ENCODE results near the gene NBEAL2. TPM values are rescaled to one million over a fixed set of nuclear protein-coding genes. Genes with fewer than 3 reads are reported as not detected.
A peak's percentile ranks its signal among the peaks of the same experiment; 100 is the strongest.

Gene NBEAL2
- total and polyA plus RNA-seq, 5 experiments from 2014 or later: 0.89 to 46.0 (median 2.8) TPM

DNA sequence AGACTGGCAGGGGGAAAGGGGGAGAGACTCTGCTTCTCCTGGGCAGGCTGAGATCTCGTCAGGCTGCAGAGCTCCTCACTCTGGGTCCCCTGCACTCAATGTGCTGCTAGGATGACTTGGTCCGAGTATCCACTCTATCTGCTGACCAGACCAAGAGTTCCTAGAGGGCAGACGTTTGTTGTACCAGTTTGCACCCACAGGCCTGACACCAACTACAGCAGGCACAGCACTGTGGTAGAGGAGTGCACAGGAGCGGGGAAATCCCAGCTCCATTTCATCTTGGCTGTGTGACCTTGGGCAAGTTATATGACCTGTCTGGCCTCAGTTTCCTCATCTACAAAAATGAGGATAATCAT lies 31.9 kb upstream of the NBEAL2 start:
- Mint-ChIP-seq H3K9me3 (no peaks in the 10 kb centered on the region), H3K4me1 (peaks cover 54 to 94% (median 94%) of the 10 kb centered on the region in 4 donors), H3K4me3 (peak overlapping the region; percentile 45 to 83 (median 72)), H3K27me3 (no peaks in the 10 kb centered on the region), H3K27ac (peak overlapping the region in 9 of 10 donors; percentile 41 to 97 (median 89)), H3K36me3 (peaks cover 0 to 25% (median 3%) of the 10 kb centered on the region in 3 donors)
- DNase-seq: no peak
- POLR2A ChIA-PET: interaction anchor here (0.6 to 1.1 kb wide), 5 partner anchors 12 to 62 kb away, joined by 3 to 6 read pairs (median 3); no protein-coding TSS in a partner anchor
- peak in 1 of 2 donors; percentile 32 for ATAC-seq

- ATAC-seq: peak; percentile 73 to 76
- H3K27me3 Mint-ChIP-seq: no peaks in the 10 kb centered on the region
These were observed 31.3 kb upstream of the NBEAL2 start for GRCh38 chr3:46947981-46948791.

DNA sequence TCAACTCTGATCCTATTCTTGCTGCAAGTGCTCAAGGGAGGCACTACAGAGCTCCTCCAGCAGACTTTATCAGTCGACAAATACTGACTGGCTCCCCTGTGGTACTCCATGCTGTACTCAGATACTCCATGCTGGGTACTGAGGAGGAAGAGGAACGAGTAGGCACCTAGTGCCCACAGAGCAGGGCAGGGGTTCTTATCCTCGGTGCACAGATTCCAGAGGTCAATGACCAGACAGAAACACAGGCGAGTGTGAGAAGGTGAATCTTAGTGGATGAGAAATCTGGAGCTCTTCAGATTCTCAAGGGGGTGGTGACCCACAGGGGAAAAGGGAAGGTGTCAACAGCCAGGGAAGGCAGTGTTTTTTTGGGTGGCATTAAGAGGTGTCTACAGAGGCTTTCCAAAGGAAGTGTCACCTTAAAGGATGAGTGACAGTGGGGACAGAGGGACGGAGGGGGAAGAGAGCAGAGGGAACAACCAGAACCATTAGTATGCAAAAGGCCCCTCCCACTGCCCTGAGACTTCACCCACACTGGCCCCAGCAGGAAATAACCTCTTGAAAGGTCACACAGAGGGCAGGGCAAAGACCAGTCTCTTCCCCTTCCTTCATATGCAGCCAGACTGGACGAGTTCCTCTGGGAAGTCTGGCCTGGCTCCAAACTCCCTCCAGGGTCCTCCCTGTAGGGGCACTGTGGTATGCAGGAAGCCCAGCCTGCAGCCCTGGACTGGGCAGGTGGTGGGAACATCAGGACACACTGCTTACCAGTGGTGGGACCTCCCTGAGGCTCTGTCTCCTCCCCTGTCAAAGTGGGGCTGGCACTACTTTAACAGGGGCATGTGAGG lies 30.4 kb upstream of the NBEAL2 start:
- Mint-ChIP-seq H3K36me3 (peaks cover 0 to 25% (median 3%) of the 10 kb centered on the region in 3 donors), H3K4me3 (peak overlapping the region; percentile 45 to 83 (median 71)), H3K27me3 (no peaks in the 10 kb centered on the region), H3K27ac (peak overlapping the region; percentile 14 to 97 (median 88)), H3K9me3 (no peaks in the 10 kb centered on the region), H3K4me1 (peaks cover 64 to 97% (median 95%) of the 10 kb centered on the region in 4 donors)
- ATAC-seq (no peak), DNase-seq (no peak)
- POLR2A ChIA-PET: no interaction called here

More at GRCh38 chr3:46947981-46948791, 31.3 kb upstream of the NBEAL2 start:
- POLR2A ChIA-PET: interaction anchor here (0.6 to 1.0 kb wide), 3 partner anchors 13 to 34 kb away, joined by 3 to 6 read pairs (median 3); no protein-coding TSS in a partner anchor
- Mint-ChIP-seq H3K27ac (peak overlapping the region; percentile 74 to 97 (median 88)), H3K4me3 (peak overlapping the region; percentile 45 to 83 (median 72)), H3K9me3 (no peaks in the 10 kb centered on the region), H3K36me3 (peaks cover 0 to 25% (median 3%) of the 10 kb centered on the region in 3 donors), H3K4me1 (peaks cover 57 to 95% (median 94%) of the 10 kb centered on the region in 4 donors)
- peak in 7 of 10 donors; percentile 15 to 71 (median 46) for DNase-seq

GRCh38 chr3:46950177-46950576 lies 29.3 kb upstream of the NBEAL2 start:
- Mint-ChIP-seq H3K4me3 (peak overlapping the region in 8 of 10 donors; percentile 9 to 67 (median 40)), H3K27me3 (no peaks in the 10 kb centered on the region), H3K9me3 (no peaks in the 10 kb centered on the region), H3K4me1 (peaks cover 62 to 97% (median 95%) of the 10 kb centered on the region in 4 donors), H3K27ac (peak overlapping the region in 7 of 10 donors; percentile 1 to 89 (median 64)), H3K36me3 (peaks cover 0 to 21% (median 3%) of the 10 kb centered on the region in 3 donors)
- POLR2A ChIA-PET: no interaction called here
- ATAC-seq (no peak), DNase-seq (no peak)

DNA sequence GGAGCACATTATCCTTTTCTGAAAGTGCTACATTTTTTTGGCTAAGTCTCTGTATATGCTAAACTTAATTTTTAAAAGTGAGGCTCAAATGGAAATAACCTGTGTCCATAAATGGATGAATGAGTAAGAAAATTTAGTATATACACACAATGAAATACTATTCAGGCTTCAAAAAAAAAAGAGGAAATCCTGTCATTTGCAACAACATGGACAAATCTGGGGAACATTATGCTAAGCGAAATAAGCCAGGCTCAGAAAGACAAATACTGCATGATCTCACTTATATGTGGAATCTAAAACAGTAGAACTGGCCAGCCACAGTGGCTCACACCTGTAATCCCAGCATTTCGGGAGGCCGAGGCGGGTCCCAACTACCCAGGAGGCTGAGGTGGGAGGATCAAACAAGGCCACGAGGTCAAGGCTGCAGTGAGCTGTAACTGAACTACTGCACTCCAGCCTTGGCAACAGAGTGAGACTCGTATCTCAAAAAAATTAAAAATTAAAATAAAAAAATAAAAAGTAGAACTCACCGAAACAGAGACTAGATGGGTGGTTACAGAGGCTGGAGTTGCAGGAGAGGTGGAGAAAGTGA lies 28.7 kb upstream of the NBEAL2 start:
- Mint-ChIP-seq H3K27me3 (no peaks in the 10 kb centered on the region), H3K9me3 (no peaks in the 10 kb centered on the region), H3K4me1 (peaks cover 65 to 97% (median 95%) of the 10 kb centered on the region in 4 donors), H3K4me3 (peak overlapping the region in 6 of 10 donors; percentile 1 to 58 (median 28)), H3K36me3 (peaks cover 0 to 15% (median 3%) of the 10 kb centered on the region in 3 donors), H3K27ac (peak overlapping the region in 4 of 10 donors; percentile 7 to 86 (median 70))
- DNase-seq (no peak), ATAC-seq (no peak)
- POLR2A ChIA-PET: interaction anchor here (0.9 kb wide), 1 partner anchor 26 kb away, joined by 3 read pairs; the partner anchor contains the start of gene CCDC12

- H3K4me1 Mint-ChIP-seq: peaks cover 53 to 96% (median 92%) of the 10 kb centered on the region in 4 donors
- H3K27ac Mint-ChIP-seq: peak overlapping the region in 5 of 10 donors; percentile 9 to 90 (median 74)
- POLR2A ChIA-PET: interaction anchor here (1.6 kb wide), 1 partner anchor 23 kb away, joined by 4 read pairs; the partner anchor contains the start of gene CCDC12
- H3K36me3 Mint-ChIP-seq: peaks cover 0 to 5% (median 0%) of the 10 kb centered on the region in 3 donors
- no peak for DNase-seq
- ATAC-seq: no peak
- H3K9me3 Mint-ChIP-seq: no peaks in the 10 kb centered on the region
- no peaks in the 10 kb centered on the region for H3K27me3 Mint-ChIP-seq
- peak overlapping the region in 9 of 10 donors; percentile 3 to 81 (median 66) for H3K4me3 Mint-ChIP-seq
These were observed 26.7 kb upstream of the NBEAL2 start for GRCh38 chr3:46952813-46953212.

- ATAC-seq (peak; percentile 64 to 66), DNase-seq (peak in 3 of 10 donors; percentile 17 to 32 (median 20))
- POLR2A ChIA-PET: interaction anchor here (0.7 to 1.6 kb wide), 2 partner anchors 13 to 23 kb away, joined by 3 to 4 read pairs; partner anchors contain the start of gene CCDC12
- H3K9me3 Mint-ChIP-seq: no peaks in the 10 kb centered on the region
- H3K36me3 Mint-ChIP-seq: peaks cover 0 to 5% (median 0%) of the 10 kb centered on the region in 3 donors
- H3K27me3 Mint-ChIP-seq: no peaks in the 10 kb centered on the region
- H3K4me3 Mint-ChIP-seq: peak overlapping the region; percentile 52 to 84 (median 74)
- peaks cover 49 to 96% (median 92%) of the 10 kb centered on the region in 4 donors for H3K4me1 Mint-ChIP-seq
- H3K27ac Mint-ChIP-seq: peak overlapping the region in 9 of 10 donors; percentile 44 to 92 (median 79)
These were observed 26.0 kb upstream of the NBEAL2 start for GRCh38 chr3:46953234-46954010.

GRCh38 chr3:46954178-46954577 lies 25.3 kb upstream of the NBEAL2 start:
- peak overlapping the region; percentile 52 to 84 (median 74) for H3K4me3 Mint-ChIP-seq
- H3K4me1 Mint-ChIP-seq: peaks cover 49 to 96% (median 92%) of the 10 kb centered on the region in 4 donors
- no peaks in the 10 kb centered on the region for H3K27me3 Mint-ChIP-seq
- DNase-seq (no peak), ATAC-seq (no peak)
- POLR2A ChIA-PET: interaction anchor here (0.6 to 1.6 kb wide), 3 partner anchors 12 to 79 kb away, joined by 3 to 6 read pairs (median 4); partner anchors contain the start of gene CCDC12
- H3K27ac Mint-ChIP-seq: peak overlapping the region; percentile 35 to 92 (median 76)
- peaks cover 0 to 13% (median 0%) of the 10 kb centered on the region in 3 donors for H3K36me3 Mint-ChIP-seq
- H3K9me3 Mint-ChIP-seq: no peaks in the 10 kb centered on the region

DNA sequence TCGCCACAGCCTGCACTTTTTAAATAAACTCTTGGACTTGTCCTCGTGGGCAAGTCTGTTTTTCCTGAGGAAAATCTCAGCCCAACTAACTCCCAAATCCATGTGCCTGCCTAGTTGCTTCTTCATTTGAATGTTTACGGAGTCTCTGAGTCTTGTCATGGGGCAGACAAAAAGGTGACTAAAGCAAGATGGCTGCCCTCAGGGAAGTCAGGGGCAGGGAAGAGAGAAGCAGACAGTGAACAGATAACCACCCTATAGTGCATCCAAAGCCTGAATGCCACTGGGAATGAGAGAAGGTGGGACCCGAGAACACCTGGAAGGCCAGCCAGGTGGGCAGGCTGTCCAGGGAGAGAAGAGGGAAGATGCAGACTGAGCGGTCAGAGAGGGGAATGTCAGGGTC lies 24.3 kb upstream of the NBEAL2 start:
- peak overlapping the region in 9 of 10 donors; percentile 24 to 90 (median 81) for H3K27ac Mint-ChIP-seq
- H3K4me3 Mint-ChIP-seq: peak overlapping the region in 8 of 10 donors; percentile 5 to 72 (median 56)
- no peak for ATAC-seq
- no peaks in the 10 kb centered on the region for H3K9me3 Mint-ChIP-seq
- H3K36me3 Mint-ChIP-seq: peaks cover 0 to 16% (median 0%) of the 10 kb centered on the region in 3 donors
- no peaks in the 10 kb centered on the region for H3K27me3 Mint-ChIP-seq
- DNase-seq: no peak
- H3K4me1 Mint-ChIP-seq: peaks cover 57 to 96% (median 92%) of the 10 kb centered on the region in 4 donors
- POLR2A ChIA-PET: no interaction called here

DNA sequence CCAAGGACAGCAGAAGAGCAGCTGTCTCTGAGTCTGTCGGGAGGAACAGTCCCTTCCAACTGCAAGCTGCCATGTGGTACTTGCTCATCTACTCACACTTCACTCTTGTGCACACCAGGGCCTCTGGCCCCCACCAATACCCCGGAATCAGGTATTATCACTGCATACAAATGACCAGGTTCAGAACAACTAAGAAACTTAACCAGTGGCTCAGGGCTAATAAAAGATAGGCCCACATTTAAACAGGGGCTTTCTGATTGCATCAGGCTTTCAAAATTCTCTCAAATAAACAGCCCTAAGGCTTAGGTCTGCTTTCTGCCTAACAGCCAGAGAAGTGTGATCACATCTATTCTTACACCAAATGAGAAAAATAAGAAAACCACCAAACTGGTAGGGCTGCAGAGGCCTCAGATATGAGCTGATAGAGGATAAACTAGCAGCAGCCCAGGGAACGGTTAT lies 23.6 kb upstream of the NBEAL2 start:
- no peak for ATAC-seq
- peaks cover 0 to 16% (median 0%) of the 10 kb centered on the region in 3 donors for H3K36me3 Mint-ChIP-seq

More for the DNA sequence above, 23.6 kb upstream of the NBEAL2 start:
- POLR2A ChIA-PET: no interaction called here
- DNase-seq: no peak
- Mint-ChIP-seq H3K4me1 (peaks cover 63 to 96% (median 93%) of the 10 kb centered on the region in 4 donors), H3K27me3 (no peaks in the 10 kb centered on the region), H3K27ac (peak overlapping the region; percentile 60 to 90 (median 86)), H3K9me3 (no peaks in the 10 kb centered on the region), H3K4me3 (peak overlapping the region in 7 of 10 donors; percentile 26 to 60 (median 53))

Data from naive thymus-derived CD8-positive, alpha-beta T cell (primary cell).